GM12801 (cell line): Measurements from ENCODE around the gene MECP2.

Experiments
- TF ChIP-seq, protein P1 (sequence below): IDR thresholded peaks from one replicate; pipeline ENCODE4 v1.5.1; 2011; ENCODE audit warnings: control low read depth; ENCODE audit not compliant: insufficient read length; ENCODE audit errors: extremely low read depth

Gene MECP2

GRCh38 chrX:154008521-154008920, 89.0 kb downstream of the MECP2 start:
- TF ChIP-seq, protein P1, sequence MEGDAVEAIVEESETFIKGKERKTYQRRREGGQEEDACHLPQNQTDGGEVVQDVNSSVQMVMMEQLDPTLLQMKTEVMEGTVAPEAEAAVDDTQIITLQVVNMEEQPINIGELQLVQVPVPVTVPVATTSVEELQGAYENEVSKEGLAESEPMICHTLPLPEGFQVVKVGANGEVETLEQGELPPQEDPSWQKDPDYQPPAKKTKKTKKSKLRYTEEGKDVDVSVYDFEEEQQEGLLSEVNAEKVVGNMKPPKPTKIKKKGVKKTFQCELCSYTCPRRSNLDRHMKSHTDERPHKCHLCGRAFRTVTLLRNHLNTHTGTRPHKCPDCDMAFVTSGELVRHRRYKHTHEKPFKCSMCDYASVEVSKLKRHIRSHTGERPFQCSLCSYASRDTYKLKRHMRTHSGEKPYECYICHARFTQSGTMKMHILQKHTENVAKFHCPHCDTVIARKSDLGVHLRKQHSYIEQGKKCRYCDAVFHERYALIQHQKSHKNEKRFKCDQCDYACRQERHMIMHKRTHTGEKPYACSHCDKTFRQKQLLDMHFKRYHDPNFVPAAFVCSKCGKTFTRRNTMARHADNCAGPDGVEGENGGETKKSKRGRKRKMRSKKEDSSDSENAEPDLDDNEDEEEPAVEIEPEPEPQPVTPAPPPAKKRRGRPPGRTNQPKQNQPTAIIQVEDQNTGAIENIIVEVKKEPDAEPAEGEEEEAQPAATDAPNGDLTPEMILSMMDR, result no peak

GRCh38 chrX:154006947-154007346, 90.6 kb downstream of the MECP2 start:
- TF ChIP-seq, protein P1, result no peak

GRCh38 chrX:154004315-154004714, 93.2 kb downstream of the MECP2 start:
- TF ChIP-seq, protein P1, result no peak

- TF ChIP-seq, protein P1, result no peak
Observed at GRCh38 chrX:154002215-154002719, 95.2 kb downstream of the MECP2 start.

DNA sequence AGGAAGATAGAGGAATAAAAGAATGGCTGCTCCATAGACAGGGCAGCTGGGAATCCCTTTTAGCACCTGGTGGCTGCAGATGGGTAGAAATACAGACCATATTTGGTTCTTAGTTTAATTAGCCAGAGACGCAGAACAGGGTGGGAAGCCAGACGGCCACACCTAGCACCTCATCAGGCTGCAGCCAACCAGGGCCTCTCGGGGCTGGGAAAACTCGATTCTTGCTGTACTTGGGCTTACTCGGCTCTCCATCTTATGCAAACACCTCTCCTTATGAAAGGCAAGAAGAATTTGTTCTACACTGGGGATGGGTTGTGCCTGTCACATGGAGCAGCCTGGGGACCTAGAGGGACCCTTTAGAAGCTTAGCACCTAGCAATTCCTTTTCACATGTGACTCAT, 97.5 kb downstream of the MECP2 start:
- TF ChIP-seq, protein P1, result no peak

GRCh38 chrX:153999359-154000037, 98.0 kb downstream of the MECP2 start:
- TF ChIP-seq, protein P1, result no peak

DNA sequence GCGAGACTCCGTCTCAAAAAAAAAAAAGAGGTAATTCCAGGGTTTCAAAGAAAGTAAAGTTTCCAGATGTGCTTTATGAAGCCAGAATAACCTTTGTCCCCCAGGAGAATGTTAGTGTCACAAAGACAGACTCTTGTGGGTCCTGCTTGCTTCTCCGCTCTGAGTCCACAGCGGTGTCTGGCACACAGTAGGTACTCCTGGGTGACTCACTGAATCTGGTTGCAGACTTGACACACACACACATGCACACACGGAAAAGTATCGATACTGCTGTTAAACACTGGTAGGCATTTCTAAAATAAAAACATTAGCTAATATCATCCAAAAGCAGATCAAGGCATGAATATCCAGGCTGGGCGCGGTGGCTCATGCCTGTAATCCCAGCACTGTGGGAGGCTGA, 102.0 kb downstream of the MECP2 start:
- TF ChIP-seq, protein P1, result no peak
